Measurements from ENCODE around the gene BST1. TPM values are rescaled to one million over a fixed set of nuclear protein-coding genes. Genes with fewer than 3 reads are reported as not detected.

BST1 gene
- total and polyA plus RNA-seq, 10 of the 15 experiments (the other 5 are each of a cell fraction or from before 2014, with no cell fraction given): 0.04 to 0.42 (median 0.11) TPM; not detected in 1

DNA sequence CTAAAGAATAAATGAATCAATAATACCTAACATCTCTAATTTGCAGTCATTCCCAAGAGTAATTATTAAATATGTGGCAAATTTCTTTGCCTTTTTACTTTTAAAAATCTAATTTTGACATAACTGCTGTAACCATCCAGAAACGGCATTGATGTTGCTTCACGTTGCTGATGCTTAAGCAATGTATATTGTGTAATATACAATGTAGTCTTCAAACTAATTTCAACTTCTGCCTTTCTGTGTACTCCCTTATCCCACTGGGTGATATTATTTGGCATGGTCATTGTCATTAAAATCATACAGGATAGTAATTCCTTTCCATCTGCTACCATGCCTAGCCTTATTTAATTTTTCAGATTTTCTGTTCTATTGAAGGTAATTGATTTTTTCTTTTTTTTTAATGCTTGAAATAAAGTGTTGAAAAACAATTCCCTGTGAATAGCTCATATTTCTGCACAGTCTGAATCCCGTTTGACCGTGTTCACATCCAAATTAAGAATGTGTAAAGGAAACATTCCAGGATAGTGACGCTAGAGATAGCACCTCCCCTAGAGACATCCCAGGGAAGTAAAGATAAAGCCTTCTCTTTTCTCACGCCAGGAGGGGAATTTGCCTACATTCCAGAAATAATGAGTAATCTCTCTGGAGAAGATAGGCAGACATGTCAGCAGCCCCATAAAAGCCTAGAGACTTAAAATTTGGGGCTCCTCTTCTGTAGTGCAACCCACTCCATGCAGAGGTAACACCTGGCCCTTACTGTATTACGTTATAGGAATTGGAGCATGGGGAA, 12.7 kb upstream of the BST1 start:
- ATAC-seq (no peak), DNase-seq (ENCODE audit: low read depth, low spot score) (no peak), FAIRE-seq (no peak)
- H3K79me2 ChIP-seq (ENCODE audit: control insufficient read depth, insufficient read depth, low read length): no peaks in the 10 kb centered on the region
- H3K9me3 ChIP-seq (replicated peaks; ENCODE audit: control insufficient read depth, insufficient read depth, low read length): no peaks in the 10 kb centered on the region
- H3K27me3 ChIP-seq (replicated peaks in 1 of 2; ENCODE audit: control insufficient read depth in 2 of 2, insufficient read depth in 2 of 2, low read length in 1 of 2): no peaks in the 10 kb centered on the region
- no peak overlapping the region for H2AFZ ChIP-seq (ENCODE audit: control insufficient read depth, low read depth, low read length)
- ChIA-PET SMC1A (ENCODE audit: uncharacterized antibody, unreplicated experiment) (no interaction called here), RAD21 (ENCODE audit: unreplicated experiment) (no interaction called here), POLR2A (no interaction called here), CTCF (no interaction called here)
- intact Hi-C loops (cut with micrococcal nuclease; ENCODE audit: unreplicated experiment) (no loop called here), in situ Hi-C loops (cut with MboI) (no loop called here)
- no peak for TF ChIP-seq EP300 (IDR thresholded peaks at IDR 0.05; ENCODE audit: borderline replicate concordance in 1 of 2, control insufficient read depth in 1 of 2, low read depth in 2 of 2, low read length in 2 of 2)
- no peak for TF ChIP-seq POU2F2 (IDR thresholded peaks at IDR 0.05; ENCODE audit: borderline replicate concordance, low read depth, low read length)
- TF ChIP-seq E2F8 (IDR thresholded peaks at IDR 0.05; ENCODE audit: low read depth, partially characterized antibody): no peak
- TF ChIP-seq HDGF (IDR thresholded peaks at IDR 0.05): no peak
- TF ChIP-seq HDAC6 (IDR thresholded peaks at IDR 0.05; ENCODE audit: unreplicated experiment): no peak
- TF ChIP-seq FOXK2 (IDR thresholded peaks at IDR 0.05): no peak
- TF ChIP-seq BCL3 (IDR thresholded peaks at IDR 0.05; ENCODE audit: borderline replicate concordance, insufficient read depth, low read depth, low read length, poor library complexity, severe bottlenecking): no peak
- no peak for TF ChIP-seq HDAC2 (IDR thresholded peaks at IDR 0.05)
- no peak for TF ChIP-seq SMAD1 (IDR thresholded peaks at IDR 0.05; ENCODE audit: low read depth, partially characterized antibody)
- no peak for TF ChIP-seq SUPT20H (IDR thresholded peaks at IDR 0.05; ENCODE audit: borderline replicate concordance, control insufficient read depth, low read depth, low read length)
- TF ChIP-seq MEF2B (IDR thresholded peaks at IDR 0.05; ENCODE audit: partially characterized antibody, poor library complexity, severe bottlenecking): no peak
- TF ChIP-seq IRF5 (IDR thresholded peaks at IDR 0.05; ENCODE audit: borderline replicate concordance): no peak
- no TSS peak for BruUV-seq (replicated peaks)
- WGBS (ENCODE audit: insufficient coverage, insufficient replicate concordance, low lambda C conversion rate, missing lambda C conversion rate): 94% methylated on average over 7 of the region's 7 CpGs
- H3K9ac ChIP-seq (ENCODE audit: control insufficient read depth, insufficient read depth, low read length): no peak overlapping the region
- H3K4me3 ChIP-seq: no peak overlapping the region
- no peak overlapping the region for H3K27ac ChIP-seq (ENCODE audit: control insufficient read depth, insufficient read depth)
- H4K20me1 ChIP-seq (ENCODE audit: control insufficient read depth, insufficient read depth): no peaks in the 10 kb centered on the region
- H3K4me1 ChIP-seq (ENCODE audit: control insufficient read depth, insufficient read depth, low read length): no peaks in the 10 kb centered on the region
- H3K36me3 ChIP-seq (ENCODE audit: control insufficient read depth in 2 of 2, insufficient read depth in 2 of 2, low read length in 1 of 2): 0 out of 4 replicates have a peak, but pooled peaks cover 0 to 4% of the 10 kb centered on the region in 2 experiments
- H3K4me2 ChIP-seq (ENCODE audit: control insufficient read depth, insufficient read depth): no peak overlapping the region
